Hippocampal formation (tissue), 2 donors: ENCODE results near the gene ZDHHC8.
"Not testable (repeated sequence)": the region's sequence is repeated elsewhere in the genome, so short reads cannot be mapped to it uniquely, and the experiment has no call there.

Experiments used
- DNase-seq, 2 donors: peaks; one replicate each; lab custom pipeline; 2025; lab: John Stamatoyannopoulos, UW

The ZDHHC8 gene

GRCh38 chr22:20158391-20159036 is 26.9 kb downstream of the ZDHHC8 start:
- no peak for DNase-seq

- no peak for DNase-seq
Measured at GRCh38 chr22:20159076-20159475, 27.5 kb downstream of the ZDHHC8 start.

GRCh38 chr22:20159531-20159930 is 27.9 kb downstream of the ZDHHC8 start:
- DNase-seq: not testable (repeated sequence)

DNA sequence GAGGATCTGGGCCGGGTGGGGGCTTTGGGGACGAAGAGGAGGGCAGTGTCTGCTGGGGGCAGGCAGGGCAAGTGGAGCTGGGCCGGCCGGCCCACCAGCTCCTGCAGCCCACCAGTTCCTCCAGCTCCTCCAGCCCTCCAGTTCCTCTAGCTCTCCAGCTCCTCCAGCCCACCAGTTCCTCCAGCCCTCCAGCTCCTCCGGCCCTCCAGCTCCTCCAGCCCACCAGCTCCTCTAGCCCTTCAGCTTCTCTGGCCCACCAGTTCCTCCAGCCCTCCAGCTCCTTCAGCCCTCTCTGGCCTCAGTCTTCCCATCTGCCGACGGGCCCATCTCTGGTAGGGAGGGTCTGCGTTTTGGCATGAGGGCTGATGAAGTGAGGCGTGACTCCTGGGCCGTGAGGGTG is 28.4 kb downstream of the ZDHHC8 start:
- no peak for DNase-seq

DNA sequence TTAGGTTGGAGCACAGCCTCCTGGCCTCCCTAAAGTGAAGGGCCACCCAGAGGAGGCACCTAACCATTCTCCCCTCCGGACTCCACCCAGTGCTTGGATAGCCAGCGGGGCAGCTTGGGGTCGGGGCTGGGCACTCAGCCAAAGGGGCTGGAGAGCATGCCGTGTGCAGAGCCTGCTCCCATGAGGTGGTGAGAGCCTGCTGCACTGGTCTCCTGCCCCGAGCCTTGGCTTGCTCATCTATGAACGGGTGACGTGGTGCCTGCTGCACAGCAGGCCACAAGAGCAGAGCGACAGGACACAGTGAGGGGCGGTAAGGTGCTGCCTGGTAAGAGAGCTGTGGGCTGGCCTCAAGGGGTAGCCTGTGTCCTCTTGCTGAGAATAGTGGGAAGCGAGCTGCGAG is 33.3 kb downstream of the ZDHHC8 start:
- no peak for DNase-seq

GRCh38 chr22:20165421-20165820 is 33.8 kb downstream of the ZDHHC8 start:
- no peak for DNase-seq

GRCh38 chr22:20165913-20166312 is 34.3 kb downstream of the ZDHHC8 start:
- no peak for DNase-seq

GRCh38 chr22:20166703-20167102 is 35.1 kb downstream of the ZDHHC8 start:
- DNase-seq: no peak

DNA sequence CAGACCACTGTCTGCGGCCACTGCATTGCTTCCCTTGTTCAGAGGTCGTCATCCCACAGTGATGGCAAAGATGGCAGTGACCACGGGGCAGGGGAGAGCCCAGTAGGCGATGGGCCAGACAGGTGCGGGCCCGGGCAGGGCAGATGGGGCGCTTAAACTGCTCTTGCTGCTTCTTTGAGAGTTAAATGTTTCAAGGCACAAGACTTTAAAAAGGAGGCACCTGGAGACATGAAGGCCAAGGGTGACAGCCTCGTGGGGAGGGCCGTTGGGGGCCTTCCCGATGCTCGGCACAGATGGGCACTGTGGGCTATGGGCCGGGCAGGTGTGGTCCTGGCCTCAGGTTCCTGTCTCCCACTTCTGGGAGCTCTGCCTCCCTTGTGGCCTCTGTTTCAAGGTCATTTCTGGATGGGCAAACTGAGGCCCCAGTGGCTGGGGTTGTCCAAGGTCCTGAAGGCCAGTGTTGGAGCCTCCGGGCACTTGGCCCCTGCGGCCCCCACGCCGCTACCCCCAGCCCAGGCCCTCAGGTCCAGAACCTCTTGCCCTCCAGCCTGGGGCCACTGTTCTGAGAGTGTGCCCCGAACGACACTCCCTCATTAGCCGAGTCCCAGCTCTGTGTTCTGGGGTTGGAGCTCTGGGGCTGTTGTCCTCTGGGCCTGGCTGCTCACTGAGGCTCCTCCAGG is 36.2 kb downstream of the ZDHHC8 start:
- no peak for DNase-seq

- DNase-seq: no peak
Measured at GRCh38 chr22:20169253-20169822, 37.7 kb downstream of the ZDHHC8 start.

GRCh38 chr22:20170170-20170569 is 38.6 kb downstream of the ZDHHC8 start:
- no peak for DNase-seq

GRCh38 chr22:20171288-20172140 is 39.9 kb downstream of the ZDHHC8 start:
- no peak for DNase-seq

DNA sequence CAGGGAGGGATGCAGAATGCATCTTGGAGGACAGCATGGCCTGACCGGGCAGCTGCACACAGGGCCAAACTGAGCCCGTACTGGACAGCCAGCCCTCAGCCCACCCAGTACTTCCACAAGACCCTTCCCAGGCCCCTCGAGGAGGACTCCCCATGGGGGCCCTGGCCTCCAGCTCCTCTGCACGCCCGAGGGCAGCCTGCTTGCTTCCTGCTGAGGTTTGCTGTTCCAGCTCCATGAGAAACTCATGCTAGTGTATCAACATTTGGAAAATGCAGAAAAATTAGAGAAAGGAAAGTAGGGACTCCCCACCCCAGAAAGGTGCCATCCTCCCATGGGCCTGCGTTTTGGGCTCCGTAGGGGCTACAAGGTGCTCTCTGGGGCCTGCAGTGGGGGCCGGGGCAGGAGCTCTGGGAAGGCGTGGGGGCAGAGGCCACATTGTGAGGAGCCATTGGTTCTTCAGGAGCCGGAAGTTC is 40.6 kb downstream of the ZDHHC8 start:
- DNase-seq: no peak

DNA sequence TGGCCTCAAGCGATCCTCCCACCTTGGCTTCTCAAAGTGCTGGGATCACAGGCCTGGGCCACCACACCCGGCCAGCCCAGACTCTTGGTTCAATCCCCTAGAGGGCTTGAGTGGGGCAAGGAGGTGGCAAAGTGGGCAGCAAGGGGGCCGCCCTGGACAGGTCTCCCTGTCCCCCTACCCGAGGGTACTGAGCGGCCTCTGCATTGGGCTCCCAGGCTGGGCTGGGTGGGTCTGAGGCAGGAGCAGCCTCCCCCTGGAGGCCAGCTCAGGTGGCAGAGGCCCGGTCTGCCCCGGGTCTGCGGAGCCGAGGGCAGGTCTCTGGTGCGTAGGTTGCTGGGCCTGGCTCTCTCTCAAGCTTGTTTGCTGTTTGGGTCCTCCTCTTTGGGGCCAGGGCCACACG is 41.6 kb downstream of the ZDHHC8 start:
- DNase-seq: no peak

DNA sequence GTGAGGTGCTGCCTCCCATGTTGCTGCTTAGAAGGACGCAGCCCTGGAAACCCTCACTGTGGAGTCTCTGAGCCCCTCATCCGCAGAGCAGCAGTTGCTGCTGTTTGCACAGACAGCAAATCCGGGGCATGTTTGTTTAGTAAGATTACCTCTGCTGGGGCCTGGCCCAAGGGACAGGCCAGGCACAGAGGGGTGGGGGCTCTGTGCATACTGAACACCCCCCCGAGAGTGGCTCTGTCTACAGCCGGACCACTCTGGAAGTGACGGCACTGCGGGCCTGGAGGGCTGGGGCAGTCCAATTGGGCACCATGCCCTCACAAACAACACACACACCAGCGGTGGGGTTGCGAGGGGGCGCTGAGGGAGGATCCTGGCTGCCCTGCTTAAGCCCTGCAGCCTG is 42.2 kb downstream of the ZDHHC8 start:
- no peak for DNase-seq

DNA sequence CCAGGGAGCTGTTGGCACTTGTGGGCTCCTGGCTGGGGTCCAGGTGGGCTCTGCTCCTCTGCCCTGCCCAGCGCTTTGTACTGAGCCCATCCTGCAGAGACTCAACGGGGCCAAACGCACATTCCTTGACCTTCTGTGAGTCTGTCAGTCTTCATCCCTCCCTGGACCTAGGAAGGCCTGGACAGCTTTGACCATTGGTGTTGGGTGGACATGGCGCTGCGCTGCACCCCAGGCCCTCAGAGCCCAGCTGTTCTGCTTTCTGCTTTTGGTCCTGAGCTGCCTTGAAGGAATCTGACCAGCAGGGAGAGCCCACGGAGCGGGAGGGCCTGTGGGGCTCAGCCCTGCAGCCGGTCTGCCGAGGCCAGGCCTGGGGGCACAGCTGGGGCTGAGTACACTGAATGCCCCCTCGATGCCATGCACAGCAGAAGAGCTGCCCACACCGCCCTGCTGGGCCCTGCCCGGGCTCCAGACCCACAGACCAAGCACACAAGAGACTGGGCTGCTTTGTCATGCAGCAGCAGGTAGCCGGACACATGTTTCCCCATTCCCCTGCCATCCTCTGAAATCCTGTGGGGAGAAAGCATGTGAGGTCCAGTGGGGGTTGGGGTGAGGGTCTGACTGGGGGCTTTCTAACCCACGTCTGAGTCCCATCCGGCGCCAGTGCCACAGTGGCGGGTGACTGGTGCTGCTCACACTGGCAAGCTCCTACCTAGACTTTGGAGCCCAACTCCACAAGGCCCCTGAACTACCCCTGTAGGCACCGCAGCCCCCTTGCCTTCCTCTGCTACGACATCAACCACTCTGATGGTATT is 43.4 kb downstream of the ZDHHC8 start:
- no peak for DNase-seq

GRCh38 chr22:20175597-20175900 is 43.9 kb downstream of the ZDHHC8 start:
- DNase-seq: no peak

- no peak for DNase-seq
Measured at GRCh38 chr22:20176421-20177085, 44.9 kb downstream of the ZDHHC8 start.

GRCh38 chr22:20177217-20177911 is 45.8 kb downstream of the ZDHHC8 start:
- no peak for DNase-seq

- no peak for DNase-seq
Measured at GRCh38 chr22:20178075-20178914, 46.7 kb downstream of the ZDHHC8 start.
